ENCODE results near the gene FAM168B.
A peak's percentile ranks its signal among the peaks of the same experiment; 100 is the strongest.
"Not testable (repeated sequence)": the region's sequence is repeated elsewhere in the genome, so short reads cannot be mapped to it uniquely, and the experiment has no call there.

Gene FAM168B, protein sequence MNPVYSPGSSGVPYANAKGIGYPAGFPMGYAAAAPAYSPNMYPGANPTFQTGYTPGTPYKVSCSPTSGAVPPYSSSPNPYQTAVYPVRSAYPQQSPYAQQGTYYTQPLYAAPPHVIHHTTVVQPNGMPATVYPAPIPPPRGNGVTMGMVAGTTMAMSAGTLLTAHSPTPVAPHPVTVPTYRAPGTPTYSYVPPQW

DNA sequence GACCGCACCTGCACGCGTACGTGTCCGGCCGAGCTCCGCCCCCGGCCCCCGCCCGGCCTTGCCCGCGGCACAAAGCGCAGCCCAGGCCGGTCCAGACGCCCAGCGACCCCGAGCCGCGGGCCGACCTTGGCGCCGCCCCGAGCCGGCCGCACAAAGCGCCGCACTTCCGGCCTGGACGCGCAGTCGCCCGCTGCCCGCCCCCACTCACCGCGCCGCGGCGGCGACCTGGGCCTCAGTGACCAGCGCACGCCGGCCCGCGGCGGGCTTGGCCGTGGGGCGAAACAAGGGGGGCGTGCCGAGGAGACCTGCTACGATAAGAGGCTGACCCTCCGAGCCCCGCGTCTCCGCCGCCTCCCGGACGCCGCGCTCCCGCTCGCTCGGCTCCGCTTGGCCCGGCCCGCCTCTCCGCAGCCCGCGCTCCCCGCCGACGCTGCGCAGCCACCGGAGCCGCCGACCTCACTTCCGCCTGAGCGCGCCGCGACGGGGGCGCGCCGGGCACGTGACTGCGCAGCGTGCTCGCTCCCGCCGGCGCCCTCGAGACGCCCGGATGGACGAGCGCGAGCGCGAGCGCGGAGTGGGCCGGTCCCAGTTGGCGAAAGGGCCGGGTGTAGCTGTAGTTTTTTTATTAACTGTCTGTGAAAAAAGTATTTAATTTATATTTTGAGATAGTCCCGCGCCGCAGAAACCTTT, at the start of gene FAM168B:
FAM168B (minus strand) TSS at position 455 of the 690 bp plus-strand sequence. CDS start 10,814 bp downstream, outside the sequence.
- DNase-seq (ENCODE audit: low read depth in 2 of 2): peak; percentile 65 to 83

DNA sequence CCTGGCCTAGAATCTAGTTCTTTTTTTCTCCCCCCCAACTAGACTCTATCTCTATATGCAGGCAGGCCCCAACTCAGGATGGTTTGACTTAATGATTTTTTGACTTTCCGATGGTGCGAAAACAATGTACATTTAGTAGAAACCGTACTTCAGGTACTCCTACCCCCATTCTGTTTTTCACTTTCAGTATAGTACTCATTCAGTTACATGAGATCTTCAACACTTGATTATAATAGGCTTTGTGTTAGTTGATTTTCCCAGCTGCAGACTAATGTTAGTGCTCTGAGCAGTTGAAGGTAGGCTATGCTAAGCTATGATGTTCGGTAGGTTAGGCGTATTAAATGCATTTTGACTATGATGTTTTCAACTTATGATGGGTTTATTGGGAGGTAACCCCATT, 49.6 kb upstream of the FAM168B start:
- no peak for DNase-seq (ENCODE audit: low read depth in 2 of 2)

DNA sequence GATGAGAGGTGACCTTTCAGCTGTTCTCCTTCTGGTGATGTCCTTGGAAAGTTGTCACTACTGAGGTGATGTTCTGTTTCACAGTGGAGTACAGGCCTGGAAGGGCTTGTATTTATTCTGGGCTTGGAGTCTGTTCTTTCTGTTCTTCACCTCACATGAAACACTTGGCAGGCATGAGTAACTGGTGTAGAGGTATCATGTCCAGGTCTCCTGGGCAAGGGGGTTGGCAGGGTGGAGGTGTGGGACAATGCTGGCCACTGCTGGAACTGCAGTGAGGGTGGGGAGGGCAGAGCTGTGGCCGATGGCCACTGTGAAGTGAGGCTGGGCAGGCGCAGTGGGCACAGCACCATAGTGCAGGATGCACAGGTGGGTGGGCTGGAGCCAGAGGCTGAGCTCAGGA, 47.3 kb upstream of the FAM168B start:
- no peak for DNase-seq (ENCODE audit: low read depth in 2 of 2)

DNA sequence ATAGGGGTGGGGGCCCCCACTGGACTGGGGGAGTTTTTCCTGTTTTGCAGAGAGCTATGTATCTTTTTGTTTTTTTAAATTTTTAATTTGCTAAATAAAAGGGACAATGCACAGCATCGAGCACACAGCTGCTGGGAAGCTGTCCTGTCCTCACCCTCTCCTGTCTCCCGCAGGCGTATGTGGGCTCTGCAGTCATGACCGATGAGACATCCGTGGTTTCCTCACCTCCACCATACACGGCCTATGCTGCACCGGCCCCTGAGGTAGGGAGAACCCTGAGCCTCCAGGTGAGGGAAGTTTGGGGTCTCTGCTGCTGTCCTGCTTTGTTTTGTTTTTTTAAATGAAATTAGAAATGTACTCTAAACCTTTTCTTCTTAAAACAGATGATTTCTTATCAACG, 39.5 kb upstream of the FAM168B start:
- DNase-seq (ENCODE audit: low read depth in 2 of 2): no peak

DNA sequence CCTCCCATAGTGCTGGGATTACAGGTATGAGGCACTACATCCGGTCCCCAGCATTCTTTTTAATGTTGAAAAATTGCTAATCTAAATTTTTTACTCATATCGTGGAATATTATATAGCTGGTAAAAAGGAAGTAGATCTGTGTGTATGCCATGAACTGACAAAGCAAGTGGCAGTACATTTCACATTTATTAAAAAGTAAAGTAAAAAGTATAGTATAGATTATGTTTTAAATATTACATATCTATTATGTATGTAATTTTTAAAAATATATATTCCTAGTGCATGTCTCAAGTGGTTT, 37.0 kb upstream of the FAM168B start:
- DNase-seq (ENCODE audit: low read depth in 2 of 2): no peak

DNA sequence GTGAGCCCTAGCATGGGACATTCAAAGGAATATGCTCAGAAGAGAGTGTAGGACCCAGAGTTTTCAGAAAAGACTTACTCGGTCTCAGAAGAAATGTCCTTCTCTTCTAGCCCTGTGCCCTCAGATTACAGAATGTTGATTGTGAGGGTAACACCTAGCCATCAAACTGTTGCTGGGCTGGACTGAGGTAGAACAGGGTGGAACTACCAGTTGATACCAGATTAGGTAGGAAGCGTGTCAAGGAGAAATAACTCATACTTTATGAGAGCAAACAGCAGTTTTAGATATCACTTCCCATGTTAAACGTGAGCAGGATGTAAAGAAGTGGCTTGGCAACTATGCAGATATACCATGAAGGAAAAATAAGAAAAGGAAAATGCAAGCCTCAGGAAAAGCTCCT, 34.7 kb upstream of the FAM168B start:
- DNase-seq (ENCODE audit: low read depth in 2 of 2): no peak

DNA sequence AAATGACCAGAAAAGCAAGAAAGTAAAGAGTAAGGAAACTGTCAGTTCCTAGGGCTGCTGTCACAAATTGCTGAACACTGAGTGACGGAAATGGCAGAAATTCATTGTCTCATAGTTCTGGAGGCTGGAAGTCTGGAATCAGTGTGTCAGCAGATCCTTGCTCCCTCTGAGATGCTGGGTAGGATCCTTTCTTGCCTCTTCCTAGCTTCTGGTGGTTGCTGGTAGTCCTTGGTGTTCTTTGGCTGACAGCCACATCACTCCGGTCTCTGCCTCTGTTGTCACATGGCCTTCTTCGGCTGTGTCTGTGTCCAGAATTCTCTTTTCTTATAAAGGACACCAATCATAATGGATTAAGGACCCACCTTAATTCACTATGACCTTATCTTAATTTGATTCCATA, 33.8 kb upstream of the FAM168B start:
- no peak for DNase-seq (ENCODE audit: low read depth in 2 of 2)

DNA sequence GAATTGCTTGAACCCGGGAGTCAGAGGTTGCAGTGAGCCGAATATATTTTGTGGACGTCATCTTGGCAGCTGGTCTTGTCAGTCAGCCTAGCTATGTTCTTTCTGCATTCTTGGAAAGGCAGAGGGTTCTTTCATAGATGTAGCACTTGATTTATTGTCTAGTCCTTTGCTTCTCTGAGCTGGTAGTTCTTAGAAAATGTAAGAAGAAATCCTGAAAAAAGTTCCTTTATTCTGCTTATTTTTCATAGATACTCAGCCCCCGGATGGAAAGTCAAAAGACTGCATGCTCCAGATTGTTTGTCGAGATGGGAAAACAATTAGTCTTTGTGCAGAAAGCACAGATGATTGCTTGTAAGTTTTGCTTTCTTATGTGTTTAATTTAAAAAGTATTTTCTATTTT, 33.2 kb upstream of the FAM168B start:
- DNase-seq (ENCODE audit: low read depth in 2 of 2): no peak

DNA sequence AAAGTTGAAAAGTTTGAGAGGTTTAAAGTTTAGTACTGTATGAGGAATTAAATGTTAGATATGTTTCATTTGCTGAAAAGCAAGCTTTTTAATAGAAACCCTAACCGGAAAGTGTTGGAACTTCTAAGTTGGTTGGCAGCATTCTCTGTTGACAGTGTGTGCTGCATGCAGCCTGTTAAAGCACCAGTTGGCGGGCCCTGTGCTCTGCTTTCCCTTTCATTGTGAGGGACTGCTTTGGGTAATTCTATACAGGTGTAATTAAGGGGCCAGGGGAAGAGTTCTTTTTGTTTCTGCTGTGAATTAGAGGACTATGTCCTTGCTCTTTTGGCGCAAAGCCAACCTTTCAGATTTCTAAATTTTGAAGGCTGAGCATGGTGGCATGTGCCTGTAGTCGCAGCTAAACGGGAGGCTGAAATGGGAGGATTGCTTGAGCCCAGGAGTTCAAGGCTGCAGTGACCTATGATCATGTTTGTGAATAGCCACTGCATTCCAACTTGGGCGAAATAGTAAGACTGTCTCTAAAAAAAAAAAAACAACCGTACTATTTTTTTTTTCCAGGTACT, 32.0 kb upstream of the FAM168B start:
- DNase-seq (ENCODE audit: low read depth in 2 of 2): no peak

DNA sequence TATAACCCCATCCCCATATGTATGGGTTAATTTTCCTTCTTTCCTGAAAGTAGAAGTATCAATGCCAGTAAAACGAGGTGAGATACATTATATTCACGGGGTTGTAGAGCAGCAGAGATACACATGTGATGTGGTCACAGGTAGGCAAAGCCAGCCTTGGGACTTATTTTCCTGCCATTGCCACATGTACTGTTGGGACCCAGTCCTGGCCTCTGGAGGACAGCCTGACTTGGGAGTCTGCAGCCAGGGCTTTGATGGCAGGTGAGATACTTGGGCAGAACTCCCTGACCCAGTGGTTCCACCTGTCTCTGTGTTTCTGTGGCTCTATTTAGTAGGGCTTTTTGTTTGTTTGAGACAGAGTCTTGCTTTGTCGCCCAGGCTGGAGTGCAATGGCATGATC, 29.9 kb upstream of the FAM168B start:
- no peak for DNase-seq (ENCODE audit: low read depth in 2 of 2)

DNA sequence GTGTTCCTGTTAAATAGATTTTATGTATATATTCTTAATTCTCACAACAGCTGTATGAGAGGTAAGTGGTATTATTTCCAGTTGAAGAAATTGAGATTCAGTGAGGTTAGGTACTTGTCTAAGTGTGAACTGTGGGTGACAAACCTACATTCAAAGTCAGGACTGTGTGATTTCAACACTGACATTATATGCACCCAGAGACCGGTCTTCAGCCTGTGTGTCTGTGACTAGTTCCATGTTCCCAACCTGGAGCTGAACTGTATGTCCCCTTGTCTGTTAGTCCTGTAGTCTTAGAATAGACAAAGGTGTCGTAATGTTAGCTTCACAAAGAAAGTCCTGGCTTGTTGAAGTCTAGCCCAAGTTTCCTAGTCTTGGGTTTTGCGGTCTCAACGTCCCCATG, 29.2 kb upstream of the FAM168B start:
- DNase-seq (ENCODE audit: low read depth in 2 of 2): no peak

DNA sequence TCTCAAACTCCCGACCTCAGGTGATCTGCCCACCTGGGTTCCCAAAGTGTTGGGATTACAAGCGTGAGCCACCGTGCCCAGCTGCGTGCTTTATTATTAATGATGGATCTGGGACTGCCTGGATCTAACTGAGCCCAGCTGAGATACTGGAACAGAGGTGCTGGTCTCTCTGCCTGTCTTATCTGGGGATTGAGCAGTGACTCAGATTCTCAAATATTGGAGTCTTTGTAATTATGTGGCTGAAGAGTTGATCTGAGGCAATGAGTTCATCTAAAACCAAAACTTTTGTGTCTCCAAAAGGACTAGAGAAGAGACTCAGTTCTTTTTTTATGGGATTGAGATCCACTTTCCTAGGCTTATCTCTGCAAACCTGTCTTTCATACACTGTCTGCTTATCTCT, 28.2 kb upstream of the FAM168B start:
- DNase-seq (ENCODE audit: low read depth in 2 of 2): no peak

DNA sequence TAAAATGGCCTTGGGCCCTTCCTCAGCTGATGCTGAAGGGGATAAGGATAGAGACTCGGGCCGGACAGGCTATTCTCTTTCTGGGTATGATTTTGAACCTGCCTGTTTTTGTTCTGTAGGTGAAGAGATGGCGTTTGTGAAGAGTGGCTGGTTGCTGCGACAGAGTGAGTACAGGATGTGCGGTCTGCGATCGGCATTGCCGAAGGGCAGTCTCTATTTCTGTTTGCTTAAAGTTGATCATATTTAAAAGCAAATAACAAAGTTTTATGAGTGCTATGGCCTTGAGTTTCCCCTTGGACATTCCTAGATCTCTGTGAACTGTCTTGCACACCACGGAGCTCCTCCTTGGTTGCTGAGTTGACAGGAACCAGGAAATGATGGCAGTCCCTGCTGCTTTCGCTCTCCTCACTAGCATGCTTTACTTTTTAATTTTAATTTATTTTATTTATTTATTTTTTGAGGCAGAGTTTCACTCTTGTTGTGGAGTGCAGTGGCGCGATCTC, 27.6 kb upstream of the FAM168B start:
- no peak for DNase-seq (ENCODE audit: low read depth in 2 of 2)

DNA sequence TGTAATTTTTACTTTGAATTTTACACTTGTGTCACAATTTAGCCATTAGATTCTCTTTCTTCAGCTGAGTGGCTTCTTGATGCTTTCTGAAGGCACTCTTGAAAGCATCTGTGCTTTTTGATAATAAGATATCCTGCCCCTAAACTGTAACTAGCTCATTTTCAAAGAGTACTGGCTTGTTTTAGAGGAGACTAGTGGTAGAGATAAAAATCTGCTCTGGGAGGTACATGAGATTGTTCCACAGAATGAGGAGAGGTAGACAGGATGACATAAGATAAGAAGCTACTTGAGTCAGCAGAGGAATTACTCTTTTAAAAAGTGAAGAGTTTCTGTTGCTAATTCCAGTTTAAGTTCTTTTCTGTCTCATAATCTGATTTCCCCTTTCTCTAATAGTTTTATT, 22.5 kb upstream of the FAM168B start:
- no peak for DNase-seq (ENCODE audit: low read depth in 2 of 2)

DNA sequence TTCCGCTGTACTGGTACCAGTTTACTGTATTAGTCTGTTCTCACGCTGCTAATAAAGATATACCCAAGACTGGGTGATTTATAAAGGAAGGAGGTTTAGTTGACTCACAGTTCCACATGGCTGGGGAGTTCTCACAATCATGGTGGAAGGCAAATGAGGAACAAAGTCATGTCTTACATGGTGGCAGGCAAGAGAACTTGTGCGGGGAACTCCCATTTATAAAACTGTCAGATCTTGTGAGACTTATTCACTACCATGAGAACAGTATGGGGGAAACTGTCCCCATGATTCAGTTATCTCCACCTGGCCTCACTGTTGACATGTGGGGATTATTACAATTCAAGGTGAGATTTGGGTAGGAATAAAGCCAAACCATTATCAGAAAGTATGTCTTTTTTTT, 21.7 kb upstream of the FAM168B start:
- not testable (repeated sequence) for DNase-seq (ENCODE audit: low read depth in 2 of 2)

DNA sequence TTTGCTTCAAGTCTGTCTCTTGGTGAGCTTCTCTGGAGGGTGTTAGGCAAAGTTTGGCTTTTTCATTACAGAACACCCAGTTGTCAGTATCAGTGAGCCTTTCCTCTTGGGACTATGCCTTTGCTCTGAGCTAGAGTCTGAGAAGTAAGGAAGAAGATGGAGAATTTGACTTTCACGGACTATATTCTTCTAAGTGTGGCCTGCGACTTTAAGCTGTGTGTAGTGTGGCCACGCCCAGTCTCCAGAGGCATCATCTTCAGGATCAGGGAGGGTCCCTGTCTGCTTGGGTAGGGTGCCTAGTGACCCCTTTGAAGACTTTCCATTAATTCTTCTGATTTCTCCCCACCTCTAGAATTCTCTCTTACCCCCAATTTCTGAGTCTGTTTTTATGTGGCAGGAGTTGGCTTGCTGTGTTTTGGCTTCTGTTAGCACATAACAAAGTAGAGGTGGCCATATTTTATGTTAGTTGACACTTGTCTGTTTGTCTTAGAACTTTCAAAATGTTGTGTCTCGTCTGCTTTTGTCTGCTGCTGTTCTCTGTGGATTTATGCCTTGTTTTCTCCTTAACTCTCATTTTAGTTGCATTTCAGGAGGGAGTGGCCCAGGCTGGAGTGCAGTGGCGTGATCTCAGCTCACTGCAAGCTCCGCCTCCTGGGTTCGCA, 20.4 kb upstream of the FAM168B start:
- DNase-seq (ENCODE audit: low read depth in 2 of 2): no peak

DNA sequence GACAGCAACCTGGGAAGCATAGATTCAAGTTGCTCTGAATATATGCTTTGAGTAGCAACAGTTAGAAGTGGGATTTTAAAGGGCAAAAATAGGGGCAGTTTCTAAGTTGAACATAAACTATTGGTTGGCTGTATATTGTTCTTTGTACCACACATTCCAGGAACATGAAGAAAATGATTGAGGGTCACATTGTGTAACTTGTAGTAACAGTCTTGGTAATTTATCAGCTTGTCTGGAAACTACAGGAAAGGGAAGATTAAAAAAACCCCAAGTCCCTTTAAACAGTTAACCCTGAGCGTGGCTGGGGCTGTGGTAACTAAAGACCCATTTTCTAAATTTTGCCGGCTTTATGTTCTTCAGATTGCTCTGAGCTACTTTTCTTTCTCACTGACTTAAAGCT, 19.3 kb upstream of the FAM168B start:
- DNase-seq (ENCODE audit: low read depth in 2 of 2): no peak

DNA sequence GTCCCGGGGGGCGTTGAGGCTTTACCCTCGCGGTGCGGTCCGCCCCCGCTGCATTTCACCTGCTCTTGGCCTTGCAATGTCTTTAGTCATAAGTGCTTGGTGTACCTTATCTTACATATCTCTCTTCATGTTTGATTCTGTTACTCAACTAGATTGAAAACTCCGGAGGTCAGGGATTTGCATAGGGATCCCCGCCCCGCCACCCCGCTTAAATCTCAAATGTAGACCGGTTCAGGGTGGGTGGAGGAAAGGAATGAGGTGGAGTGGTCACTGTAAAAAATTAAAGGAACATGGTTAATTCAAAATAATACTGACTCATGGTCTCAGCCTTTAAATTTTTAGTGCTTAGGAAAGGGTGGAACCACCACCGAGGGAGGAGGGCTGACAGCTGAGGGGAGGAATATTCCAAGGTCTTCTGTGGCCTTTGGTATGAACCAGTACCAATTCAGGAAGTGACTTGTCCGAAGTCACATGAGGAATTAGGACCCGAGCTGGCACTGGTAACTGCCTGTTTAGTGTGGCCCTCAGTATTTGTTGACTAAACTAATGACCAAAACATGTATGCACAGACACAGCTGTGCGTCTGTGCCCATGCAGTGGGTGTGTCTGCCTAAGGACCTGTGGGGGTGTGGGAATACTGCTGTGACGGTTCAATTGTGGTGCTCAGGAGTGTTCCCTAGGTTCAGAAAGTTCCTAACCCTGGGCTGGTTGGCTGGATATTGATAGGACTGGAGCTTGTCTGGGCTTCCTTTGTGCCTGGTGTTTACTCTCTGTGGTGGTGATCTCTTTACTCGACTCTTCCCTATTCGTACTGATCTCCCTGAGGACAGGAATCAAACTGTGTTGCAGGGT, 12.9 kb upstream of the FAM168B start:
- DNase-seq (ENCODE audit: low read depth in 2 of 2): peak; percentile 21 to 36

DNA sequence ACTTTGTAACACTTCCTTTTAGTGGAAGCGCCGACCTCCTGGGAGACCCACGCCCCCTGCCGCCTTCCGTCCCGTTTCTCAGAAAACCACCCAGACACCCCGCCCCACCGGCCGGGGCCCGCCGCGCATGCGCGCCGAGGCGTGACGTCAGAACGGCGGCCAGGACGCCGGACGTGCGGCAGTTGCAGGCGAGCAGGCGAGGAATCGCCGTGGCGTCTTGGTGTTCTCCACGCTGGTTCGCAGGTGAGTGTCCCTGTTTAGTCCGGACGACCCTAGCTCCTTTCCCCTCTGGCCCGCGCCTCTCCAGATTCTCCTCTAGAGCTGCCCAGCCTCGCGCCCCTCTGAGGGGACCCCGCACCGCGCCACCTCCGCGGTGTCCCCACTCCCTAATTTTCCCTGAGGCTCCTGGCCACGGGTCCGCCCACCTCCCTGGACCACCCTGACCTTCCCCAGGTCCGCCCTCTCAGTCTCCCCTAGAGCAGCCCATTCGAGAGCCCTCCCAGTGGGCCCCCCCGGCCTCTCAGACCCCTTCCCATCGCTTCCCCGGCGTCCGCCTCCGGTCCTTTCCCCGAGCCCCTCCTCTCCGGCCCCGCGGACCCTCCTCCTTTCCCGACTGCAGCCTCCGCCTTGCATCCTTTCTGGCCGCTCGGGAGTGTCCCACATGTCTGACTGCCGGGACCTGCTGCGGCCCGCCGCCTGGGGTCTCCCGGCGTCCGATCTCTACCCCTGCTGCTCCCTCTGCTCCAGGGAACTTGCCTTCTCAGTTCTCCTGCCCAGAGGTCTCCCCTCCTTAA, 12.1 kb upstream of the FAM168B start, which contains the start of gene PLEKHB2:
PLEKHB2 (plus strand) TSS at position 181 of the 794 bp plus-strand sequence. CDS start 15,606 bp downstream, outside the sequence.
- DNase-seq (ENCODE audit: low read depth in 2 of 2): peak; percentile 80 to 90

DNA sequence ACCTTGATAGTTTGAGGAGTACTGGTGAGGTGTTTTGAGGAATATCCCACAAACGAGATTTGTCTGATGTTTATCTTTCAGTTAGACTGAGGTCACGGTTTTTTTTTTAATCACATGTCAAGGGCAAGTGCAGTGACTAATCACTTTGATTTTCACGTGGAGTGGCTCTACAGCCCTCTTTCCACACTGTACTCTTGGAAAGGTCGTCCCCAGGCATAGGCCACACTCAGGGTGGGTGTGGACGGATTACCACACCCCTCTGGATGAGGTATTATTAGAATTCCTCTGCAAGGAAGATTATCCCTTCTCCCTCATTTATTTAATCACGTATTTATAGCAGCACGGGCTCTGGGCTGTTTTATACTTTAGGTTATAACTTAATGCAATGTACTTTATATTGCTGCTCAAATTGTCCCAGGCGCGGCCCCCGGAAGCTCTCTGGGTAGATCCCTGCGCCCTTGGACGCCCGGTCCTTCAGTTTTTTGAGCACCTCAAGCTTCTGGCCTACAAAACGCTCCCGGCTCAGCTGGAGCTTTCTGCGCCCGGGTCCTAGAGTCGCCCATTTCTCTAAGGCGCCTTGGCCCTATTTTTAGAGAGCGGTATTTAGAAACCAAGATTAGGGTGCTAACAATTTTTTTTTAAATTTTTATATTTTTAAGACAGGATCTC, 11.4 kb upstream of the FAM168B start:
- peak in 1 of 2 donors; percentile 27 for DNase-seq (ENCODE audit: low read depth in 2 of 2)
